ENCODE measurements around the gene MRPL9. TPM values are rescaled to one million over a fixed set of nuclear protein-coding genes. Genes with fewer than 3 reads are reported as not detected.
A peak's percentile ranks its signal among the peaks of the same experiment; 100 is the strongest.

MRPL9 gene
- total and polyA plus RNA-seq, 12 donors: 39.9 to 57.7 (median 48.1) TPM

GRCh38 chr1:151718666-151719065 is 44.6 kb downstream of the MRPL9 start:
- no peak for TF ChIP-seq CTCF (IDR thresholded peaks at IDR 0.05)
- H3K4me3 ChIP-seq: no peak overlapping the region
- intact Hi-C loops (cut with DNase I): loop anchor here in 1 of 10 donors (10.0 kb wide), 1 partner anchor 64 kb away; no protein-coding TSS in a partner anchor
- ATAC-seq: no peak
- peaks cover 0 to 71% (median 29%) of the 10 kb centered on the region in 7 donors for H3K27me3 ChIP-seq
- H3K9me3 ChIP-seq: no peaks in the 10 kb centered on the region
- no peaks in the 10 kb centered on the region for H3K36me3 ChIP-seq
- peaks cover 7 to 58% (median 41%) of the 10 kb centered on the region in 9 donors for H3K4me1 ChIP-seq
- H3K27ac ChIP-seq: peak overlapping the region in 1 of 10 donors; percentile 22
- WGBS, 2 donors: 86% methylated on average over 4 of the region's 4 CpGs
- DNase-seq: no peak

DNA sequence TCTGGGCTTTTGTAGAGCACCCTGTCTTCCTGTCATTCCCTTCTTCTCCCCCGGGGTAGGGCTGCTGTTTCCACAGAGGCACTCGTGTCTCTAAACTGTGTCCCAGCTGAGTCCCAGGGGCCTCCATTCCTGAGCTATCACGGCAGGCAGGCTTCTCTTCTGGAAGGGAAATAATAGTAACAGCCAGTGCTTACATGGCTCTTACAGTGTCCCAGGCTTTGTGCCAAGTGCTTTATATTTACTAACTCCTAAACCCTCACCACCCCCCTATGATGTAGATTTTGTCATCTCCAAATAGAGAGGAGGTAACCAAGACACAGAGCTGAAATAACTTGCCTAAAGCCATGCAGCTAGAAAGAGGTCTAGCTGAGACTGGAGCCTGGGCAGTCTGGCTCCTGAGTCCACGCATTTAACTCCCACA is 45.3 kb downstream of the MRPL9 start:
- intact Hi-C loops (cut with DNase I): loop anchor here in 1 of 10 donors (10.0 kb wide), 1 partner anchor 63 kb away; no protein-coding TSS in a partner anchor
- H3K36me3 ChIP-seq: no peaks in the 10 kb centered on the region
- H3K4me3 ChIP-seq: no peak overlapping the region
- H3K27me3 ChIP-seq: peaks cover 0 to 64% (median 27%) of the 10 kb centered on the region in 7 donors
- H3K9me3 ChIP-seq: no peaks in the 10 kb centered on the region
- no peak for TF ChIP-seq CTCF (IDR thresholded peaks at IDR 0.05)
- ATAC-seq (peak in 6 of 8 donors; percentile 28 to 80 (median 58)), DNase-seq (peak in 1 of 2 donors; percentile 20)
- peaks cover 7 to 58% (median 41%) of the 10 kb centered on the region in 9 donors for H3K4me1 ChIP-seq
- 12 to 20% methylated on average over 4 of the region's 4 CpGs for WGBS, 2 donors
- peak overlapping the region in 1 of 10 donors; percentile 22 for H3K27ac ChIP-seq

GRCh38 chr1:151716771-151717631 is 46.3 kb downstream of the MRPL9 start, which contains the start of gene CELF3:
Gene CELF3, minus strand, starts transcription at chr1:151716803. Its CDS starts 783 bp downstream, at chr1:151716020.
- no peak for TF ChIP-seq CTCF (IDR thresholded peaks at IDR 0.05)
- H3K27me3 ChIP-seq: peaks cover 0 to 54% (median 26%) of the 10 kb centered on the region in 7 donors
- peaks cover 7 to 57% (median 40%) of the 10 kb centered on the region in 9 donors for H3K4me1 ChIP-seq
- DNase-seq (peak in 1 of 2 donors; percentile 17), ATAC-seq (no peak)
- no peak within 1 kb of the TSS for H3K27ac ChIP-seq
- no peaks in the 10 kb centered on the region for H3K36me3 ChIP-seq
- peak within 1 kb of the TSS in 3 of 10 donors; percentile 5 to 25 (median 17) for H3K4me3 ChIP-seq
- 10% methylated on average over 27 of the region's 27 CpGs for WGBS, 2 donors
- intact Hi-C loops (cut with DNase I): loop anchor here in 1 of 10 donors (10.0 kb wide), 1 partner anchor 62 kb away; no protein-coding TSS in a partner anchor
- no peaks in the 10 kb centered on the region for H3K9me3 ChIP-seq

DNA sequence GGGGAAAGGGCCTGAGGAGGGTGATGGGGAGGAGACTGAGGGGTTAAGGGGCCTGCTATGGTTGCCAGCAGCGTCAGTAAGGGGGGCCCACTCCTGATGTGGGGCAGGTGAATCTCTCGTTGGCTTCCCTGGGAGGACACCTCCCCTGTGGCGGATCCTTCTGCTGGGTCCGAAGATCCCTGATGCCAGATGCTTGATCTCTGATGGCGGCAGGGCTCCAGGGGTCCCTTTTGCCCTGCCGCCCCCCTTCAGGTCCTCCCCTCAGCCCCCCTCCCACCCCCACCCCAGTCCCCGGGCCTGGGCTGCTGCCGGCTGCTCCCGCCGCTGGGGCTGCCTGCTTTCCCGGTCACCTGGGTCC is 46.9 kb downstream of the MRPL9 start:
- no peak overlapping the region for H3K27ac ChIP-seq
- H3K27me3 ChIP-seq: peaks cover 0 to 52% (median 32%) of the 10 kb centered on the region in 7 donors
- WGBS, 2 donors: 1 to 3% methylated on average over 10 to 11 of the region's 11 CpGs
- intact Hi-C loops (cut with DNase I): loop anchor here in 1 of 10 donors (10.0 kb wide), 1 partner anchor 62 kb away; no protein-coding TSS in a partner anchor
- no peaks in the 10 kb centered on the region for H3K36me3 ChIP-seq
- TF ChIP-seq CTCF (IDR thresholded peaks at IDR 0.05): no peak
- peaks cover 4 to 50% (median 34%) of the 10 kb centered on the region in 9 donors for H3K4me1 ChIP-seq
- no peaks in the 10 kb centered on the region for H3K9me3 ChIP-seq
- H3K4me3 ChIP-seq: no peak overlapping the region
- DNase-seq (no peak), ATAC-seq (no peak)
